C4-2B (cell line): ENCODE measurements around the gene TSPAN9.

Source experiments
- ZFX ChIP-seq: fragments of 450-650 bp; IDR thresholded peaks from 2 replicates; pipeline ENCODE4 v1.6.1; 2017
- TF ChIP-seq, protein P1 (sequence below): fragments of 450-650 bp; conservative IDR thresholded peaks from 2 replicates; pipeline ENCODE4 v1.5.1; 2017; ENCODE audit warnings: mild to moderate bottlenecking

DNA sequence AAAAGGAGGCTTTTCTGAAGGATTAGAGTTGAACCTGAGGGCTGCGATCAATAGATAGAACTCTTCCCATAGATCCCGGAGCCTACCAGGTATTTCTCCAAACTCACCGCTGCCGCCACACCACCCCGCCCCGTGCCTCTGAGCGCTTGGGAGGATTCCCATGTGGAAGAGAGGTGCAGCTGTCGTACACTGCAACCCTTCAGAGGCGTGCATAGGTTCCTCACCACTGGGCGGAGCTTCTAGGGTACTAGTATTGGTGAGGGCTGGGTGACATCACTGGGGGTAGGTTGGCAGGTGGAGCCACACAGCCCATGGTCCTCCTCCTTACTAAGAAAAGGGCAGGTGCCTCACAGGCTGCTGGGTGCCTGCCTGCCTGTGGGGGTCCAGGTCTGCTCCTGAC is 127.0 kb downstream of the TSPAN9 start:
- TF ChIP-seq, protein P1, sequence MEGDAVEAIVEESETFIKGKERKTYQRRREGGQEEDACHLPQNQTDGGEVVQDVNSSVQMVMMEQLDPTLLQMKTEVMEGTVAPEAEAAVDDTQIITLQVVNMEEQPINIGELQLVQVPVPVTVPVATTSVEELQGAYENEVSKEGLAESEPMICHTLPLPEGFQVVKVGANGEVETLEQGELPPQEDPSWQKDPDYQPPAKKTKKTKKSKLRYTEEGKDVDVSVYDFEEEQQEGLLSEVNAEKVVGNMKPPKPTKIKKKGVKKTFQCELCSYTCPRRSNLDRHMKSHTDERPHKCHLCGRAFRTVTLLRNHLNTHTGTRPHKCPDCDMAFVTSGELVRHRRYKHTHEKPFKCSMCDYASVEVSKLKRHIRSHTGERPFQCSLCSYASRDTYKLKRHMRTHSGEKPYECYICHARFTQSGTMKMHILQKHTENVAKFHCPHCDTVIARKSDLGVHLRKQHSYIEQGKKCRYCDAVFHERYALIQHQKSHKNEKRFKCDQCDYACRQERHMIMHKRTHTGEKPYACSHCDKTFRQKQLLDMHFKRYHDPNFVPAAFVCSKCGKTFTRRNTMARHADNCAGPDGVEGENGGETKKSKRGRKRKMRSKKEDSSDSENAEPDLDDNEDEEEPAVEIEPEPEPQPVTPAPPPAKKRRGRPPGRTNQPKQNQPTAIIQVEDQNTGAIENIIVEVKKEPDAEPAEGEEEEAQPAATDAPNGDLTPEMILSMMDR = no peak
- TF ChIP-seq ZFX = no peak
